HepG2 (cell line): ENCODE results near the gene FAM163B. TPM values are rescaled to one million over a fixed set of nuclear protein-coding genes. Genes with fewer than 3 reads are reported as not detected.

Experiments used
- ATAC-seq: fragments of 200-7000 bp; cut with Tn5 transposase; 3 replicates; pipeline ENCODE4 v1.9.1; 2020; ENCODE audit warnings: mild to moderate bottlenecking, moderate library complexity
- BruUV-seq: library from RNA; stranded (reverse); fragments of 400-500 nt; replicated peaks from 2 replicates; lab custom pipeline; 2021; lab: Mats Ljungman, UMichigan
- CTCF ChIA-PET: fragments of 300-600 bp; formaldehyde crosslinking; extraction: SDS; loops from one replicate; lab custom pipeline; 2021; ENCODE audit warnings: low total read pairs, inconsistent platforms, low intra/inter-chr PET ratio; lab: Yijun Ruan, JAX
- POLR2A ChIA-PET: fragments of 350-600 bp; sonication (Branson Sonifier 250); formaldehyde crosslinking; loops from one replicate; lab custom pipeline; 2020; ENCODE audit warnings: antibody characterized with exemption, inconsistent platforms; lab: Yijun Ruan, JAX
- DNase-seq: peaks from one replicate; pipeline ENCODE4 v3.0.0-alpha.2; 2015; ENCODE audit warnings: low spot score
- FAIRE-seq: peaks from 3 replicates; lab custom pipeline; 2011; peaks lifted over from hg19 to GRCh38; lab: Jason Lieb, UNC
- H2AFZ ChIP-seq: one replicate; pipeline ENCODE4 v1.6.1; 2011; ENCODE audit warnings: low read length, inconsistent platforms
- H3K27ac ChIP-seq: fragments of 300-600 bp; 3 replicates; pipeline ENCODE4 v1.8.0; 2011; ENCODE audit warnings: mixed run types, mild to moderate bottlenecking, mixed read lengths, low read length, inconsistent platforms; ENCODE audit not compliant: insufficient read depth; ENCODE audit errors: extremely low read length
- H3K27me3 ChIP-seq, 2 experiments: fragments of 200-600 bp in 1 of 2; 2 replicates in 1 of 2; 3 replicates in 1 of 2; pipeline versions ENCODE4 v1.6.0 to v1.8.0; 2011; ENCODE audit warnings: low read length in 2 of 2, mild to moderate bottlenecking in 2 of 2, moderate library complexity in 2 of 2, inconsistent platforms in 1 of 2; ENCODE audit not compliant: insufficient read depth in 2 of 2, control insufficient read depth in 1 of 2
- H3K36me3 ChIP-seq, 2 experiments: fragments of 200-600 bp in 1 of 2; replicated peaks in 1 of 2; 2 replicates in 1 of 2; 3 replicates in 1 of 2; pipeline versions ENCODE4 v1.5.1 to v1.8.0; 2011; ENCODE audit warnings: low read length in 2 of 2, inconsistent platforms in 1 of 2; ENCODE audit not compliant: insufficient read depth in 2 of 2, control insufficient read depth in 1 of 2
- H3K4me1 ChIP-seq: 2 replicates; pipeline ENCODE4 v1.5.1; 2012; ENCODE audit warnings: low read length, inconsistent platforms; ENCODE audit not compliant: insufficient read depth
- H3K4me2 ChIP-seq: 2 replicates; pipeline ENCODE4 v1.6.0; 2011; ENCODE audit warnings: low read depth, low read length, inconsistent platforms
- H3K4me3 ChIP-seq, 3 experiments: fragments of 200-600 bp in 1 of 3; sonication (generic), shearing (Covaris generic) in 1 of 3; replicated peaks in 1 of 3; 2 replicates each; pipeline ENCODE4 v1.5.1; 2011 to 2016; ENCODE audit warnings: low read length in 3 of 3, inconsistent platforms in 2 of 3, low read depth in 2 of 3, mild to moderate bottlenecking in 2 of 3, control low read depth in 1 of 3, mixed read lengths in 1 of 3; ENCODE audit not compliant: insufficient read depth in 1 of 3
- H3K79me2 ChIP-seq: one replicate; pipeline ENCODE4 v1.6.1; 2011; ENCODE audit warnings: low read length, inconsistent platforms; ENCODE audit not compliant: insufficient read depth
- H3K9ac ChIP-seq: 2 replicates; pipeline ENCODE4 v1.6.0; 2011; ENCODE audit warnings: mild to moderate bottlenecking, low read depth, low read length, inconsistent platforms; ENCODE audit not compliant: insufficient read depth
- H3K9me3 ChIP-seq: 2 replicates; pipeline ENCODE4 v1.5.1; 2012; ENCODE audit warnings: mild to moderate bottlenecking, low read length
- H4K20me1 ChIP-seq: 2 replicates; pipeline ENCODE4 v1.6.0; 2011; ENCODE audit warnings: inconsistent platforms, mild to moderate bottlenecking, low read length, moderate library complexity; ENCODE audit not compliant: insufficient read depth
- ARID2 ChIP-seq: sonication (generic); formaldehyde crosslinking; IDR thresholded peaks from 2 replicates; pipeline ENCODE4 v1.8.1; 2022; ENCODE audit warnings: mild to moderate bottlenecking, missing genetic modification reagents, borderline replicate concordance
- HMG20A ChIP-seq: IDR thresholded peaks from 2 replicates; pipeline ENCODE4 v1.6.1; 2016; ENCODE audit warnings: borderline replicate concordance
- HNRNPK ChIP-seq: fragments of 200-400 bp; formaldehyde crosslinking; IDR thresholded peaks from 2 replicates; pipeline ENCODE4 v1.6.1; 2018; ENCODE audit warnings: low read length, low read depth, moderate library complexity, mild to moderate bottlenecking; ENCODE audit not compliant: poor library complexity, severe bottlenecking
- KAT2B ChIP-seq: fragments of 150-350 bp; IDR thresholded peaks from 2 replicates; pipeline ENCODE4 v1.6.1; 2014; ENCODE audit warnings: low read depth, low read length, borderline replicate concordance
- MAFF ChIP-seq: IDR thresholded peaks from 2 replicates; pipeline ENCODE4 v1.6.1; 2011; ENCODE audit warnings: low read depth, low read length, improper control_type of control experiment
- POGZ ChIP-seq: sonication (generic); formaldehyde crosslinking; IDR thresholded peaks from 2 replicates; pipeline ENCODE4 v1.4.0; 2020; ENCODE audit warnings: mild to moderate bottlenecking, missing genetic modification reagents
- SAFB2 ChIP-seq: sonication (generic); formaldehyde crosslinking; IDR thresholded peaks from 2 replicates; pipeline ENCODE4 v1.5.1; 2020; ENCODE audit warnings: missing genetic modification reagents, low read depth, mild to moderate bottlenecking, borderline replicate concordance
- TAF15 ChIP-seq: fragments of 200-400 bp; formaldehyde crosslinking; IDR thresholded peaks from one replicate; pipeline ENCODE4 v1.6.1; 2018; ENCODE audit warnings: mild to moderate bottlenecking, low read depth, low read length; ENCODE audit not compliant: poor library complexity, severe bottlenecking
- ZNF296 ChIP-seq: sonication (generic); formaldehyde crosslinking; conservative IDR thresholded peaks from 2 replicates; pipeline ENCODE4 v1.5.0; 2020; ENCODE audit warnings: mild to moderate bottlenecking, missing genetic modification reagents
- ZNF678 ChIP-seq: sonication (generic); formaldehyde crosslinking; IDR thresholded peaks from 2 replicates; pipeline ENCODE4 v1.4.0; 2020; ENCODE audit warnings: mild to moderate bottlenecking, missing genetic modification reagents
- ZNF788 ChIP-seq: sonication (generic); formaldehyde crosslinking; IDR thresholded peaks from 2 replicates; pipeline ENCODE4 v1.5.0; 2020; ENCODE audit warnings: mild to moderate bottlenecking, missing genetic modification reagents, borderline replicate concordance
- WGBS: methylation state at CpG from one replicate; pipeline ENCODE4 v1.1.6; 2017; ENCODE audit warnings: low lambda C conversion rate; 5-methylcytosine and 5-hydroxymethylcytosine counted together
- in situ Hi-C: cut with HindIII; loops from 2 replicates; pipeline ENCODE4 v1.10.0; 2017; ENCODE audit warnings: low pct_unique_long_range_greater_than_20kb; ENCODE audit not compliant: extremely low pct_ligation_motif_present
- intact Hi-C: fragments of 100-400 bp; cut with micrococcal nuclease; formaldehyde crosslinking; loops from one replicate; pipeline ENCODE4 v1.10.0; 2022; ENCODE audit not compliant: unreplicated experiment
- polyA plus RNA-seq, 8 experiments: library from polyadenylated mRNA; depleted of rRNA in 3 of 8; stranded (reverse) in 7 of 8; unstranded in 1 of 8; fragments of >200 nt; fragmentation: Illumina TruSeq in 4 of 8; extraction: Trizol in 4 of 8; gene quantifications; 2 replicates each; pipeline versions ENCODE4 v1.2.1 to v1.2.3, GENCODE V29; 2011 to 2016; ENCODE audit warnings: low read depth in 4 of 8, missing spikeins in 1 of 8, mixed read lengths in 1 of 8; ENCODE audit not compliant: insufficient read depth in 1 of 8
- total RNA-seq, 5 experiments: library from RNA; depleted of rRNA; stranded (reverse); fragments of >200 nt; fragmentation: Illumina TruSeq; extraction: Trizol; gene quantifications; 2 replicates each; pipeline ENCODE4 v1.2.3, GENCODE V29; 2016; ENCODE audit warnings: low read depth in 1 of 5
- TF ChIP-seq, protein P1 (sequence below): sonication (generic); formaldehyde crosslinking; IDR thresholded peaks from 2 replicates; pipeline ENCODE4 v1.8.0; 2022; ENCODE audit warnings: mild to moderate bottlenecking, missing genetic modification reagents
- TF ChIP-seq, protein P2 (sequence below): sonication (generic); formaldehyde crosslinking; IDR thresholded peaks from 2 replicates; pipeline ENCODE4 v1.4.0; 2020; ENCODE audit warnings: missing genetic modification reagents, borderline replicate concordance
- TF ChIP-seq, protein P3 (sequence below), 2 experiments: fragments of 450-650 bp in 1 of 2; sonication (generic) in 1 of 2; formaldehyde crosslinking; IDR thresholded peaks; 2 replicates each; pipeline versions ENCODE4 v1.5.0 to v1.8.0; 2020 to 2022; ENCODE audit warnings: mild to moderate bottlenecking in 1 of 2, missing genetic modification reagents in 1 of 2
- TF ChIP-seq, protein P4 (sequence below): sonication (generic); formaldehyde crosslinking; IDR thresholded peaks from 2 replicates; pipeline ENCODE4 v1.8.0; 2022; ENCODE audit warnings: missing genetic modification reagents, mild to moderate bottlenecking, inconsistent platforms, borderline replicate concordance

The FAM163B gene
- total and polyA plus RNA-seq, 2 of the 13 experiments (the other 11 are each of a cell fraction or from before 2014, with no cell fraction given) = not detected

DNA sequence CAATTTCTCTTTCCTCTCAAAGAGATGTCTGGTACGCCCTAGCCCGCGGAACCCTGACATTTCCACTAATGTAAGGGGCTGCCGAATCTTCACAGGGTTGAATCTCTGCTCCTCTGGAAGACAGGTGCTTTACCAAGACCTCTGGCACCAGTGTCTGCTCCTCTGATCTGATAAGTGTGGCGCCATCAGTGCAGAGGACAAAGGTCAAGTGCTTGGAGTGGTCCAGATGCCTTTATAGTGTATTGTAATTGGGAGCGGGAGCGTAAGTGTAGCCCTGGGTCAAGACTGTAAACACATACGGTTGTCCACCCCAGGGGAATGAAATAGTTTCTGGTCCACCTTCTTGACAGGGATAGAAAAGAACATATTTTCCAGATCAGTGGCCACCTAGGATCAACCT is 57.0 kb downstream of the FAM163B start (continued):
- TF ChIP-seq, protein P1, sequence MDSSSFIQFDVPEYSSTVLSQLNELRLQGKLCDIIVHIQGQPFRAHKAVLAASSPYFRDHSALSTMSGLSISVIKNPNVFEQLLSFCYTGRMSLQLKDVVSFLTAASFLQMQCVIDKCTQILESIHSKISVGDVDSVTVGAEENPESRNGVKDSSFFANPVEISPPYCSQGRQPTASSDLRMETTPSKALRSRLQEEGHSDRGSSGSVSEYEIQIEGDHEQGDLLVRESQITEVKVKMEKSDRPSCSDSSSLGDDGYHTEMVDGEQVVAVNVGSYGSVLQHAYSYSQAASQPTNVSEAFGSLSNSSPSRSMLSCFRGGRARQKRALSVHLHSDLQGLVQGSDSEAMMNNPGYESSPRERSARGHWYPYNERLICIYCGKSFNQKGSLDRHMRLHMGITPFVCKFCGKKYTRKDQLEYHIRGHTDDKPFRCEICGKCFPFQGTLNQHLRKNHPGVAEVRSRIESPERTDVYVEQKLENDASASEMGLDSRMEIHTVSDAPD (CRISPR knock-in tag) = no peak
- TF ChIP-seq TAF15 = no peak
- no peak for TF ChIP-seq POGZ

DNA sequence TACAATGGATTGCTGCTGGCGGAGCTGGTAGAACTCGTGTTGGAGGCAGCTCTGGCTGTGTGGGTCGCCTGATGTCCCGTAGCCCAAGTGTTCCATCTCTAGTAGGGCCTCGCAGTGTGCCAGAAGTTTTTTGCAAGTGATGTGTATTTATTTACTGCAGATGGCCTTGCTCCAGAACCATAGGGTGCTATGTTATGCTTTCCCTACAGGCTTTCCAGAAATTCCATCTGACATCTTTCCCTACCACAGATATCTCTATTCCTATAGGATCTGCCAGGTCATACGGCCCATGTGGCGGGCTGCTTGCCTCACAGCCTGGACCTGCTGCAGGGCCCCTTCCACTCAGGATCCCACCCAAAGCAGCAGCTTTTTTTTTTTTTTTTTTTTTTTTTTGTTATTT is 57.7 kb downstream of the FAM163B start:
- Histone ChIP-seq H3K36me3 (peaks cover 0 to 1% of the 10 kb centered on the region in 2 experiments; a peak in 1 of 5 replicates), H3K79me2 (no peaks in the 10 kb centered on the region), H3K4me2 (no peak overlapping the region), H3K9me3 (no peaks in the 10 kb centered on the region), H2AFZ (no peak overlapping the region), H3K9ac (no peak overlapping the region), H3K4me3 (no peak overlapping the region), H3K4me1 (0 out of 2 replicates have a peak, but pooled peaks cover 4% of the 10 kb centered on the region), H4K20me1 (no peaks in the 10 kb centered on the region), H3K27me3 (peaks cover 0 to 2% of the 10 kb centered on the region in 2 experiments; a peak in 2 of 5 replicates), H3K27ac (no peak overlapping the region)
- in situ Hi-C loops = no loop called here
- BruUV-seq = no TSS peak
- ATAC-seq (no peak), DNase-seq (no peak), FAIRE-seq (no peak)
- 80% methylated on average over 7 of the region's 7 CpGs for WGBS
- ChIA-PET POLR2A (no interaction called here), CTCF (no interaction called here)
- intact Hi-C loops = no loop called here
- no peak for TF ChIP-seq ZNF788
- no peak for TF ChIP-seq ZNF678
- no peak for TF ChIP-seq KAT2B
- TF ChIP-seq, protein P2, sequence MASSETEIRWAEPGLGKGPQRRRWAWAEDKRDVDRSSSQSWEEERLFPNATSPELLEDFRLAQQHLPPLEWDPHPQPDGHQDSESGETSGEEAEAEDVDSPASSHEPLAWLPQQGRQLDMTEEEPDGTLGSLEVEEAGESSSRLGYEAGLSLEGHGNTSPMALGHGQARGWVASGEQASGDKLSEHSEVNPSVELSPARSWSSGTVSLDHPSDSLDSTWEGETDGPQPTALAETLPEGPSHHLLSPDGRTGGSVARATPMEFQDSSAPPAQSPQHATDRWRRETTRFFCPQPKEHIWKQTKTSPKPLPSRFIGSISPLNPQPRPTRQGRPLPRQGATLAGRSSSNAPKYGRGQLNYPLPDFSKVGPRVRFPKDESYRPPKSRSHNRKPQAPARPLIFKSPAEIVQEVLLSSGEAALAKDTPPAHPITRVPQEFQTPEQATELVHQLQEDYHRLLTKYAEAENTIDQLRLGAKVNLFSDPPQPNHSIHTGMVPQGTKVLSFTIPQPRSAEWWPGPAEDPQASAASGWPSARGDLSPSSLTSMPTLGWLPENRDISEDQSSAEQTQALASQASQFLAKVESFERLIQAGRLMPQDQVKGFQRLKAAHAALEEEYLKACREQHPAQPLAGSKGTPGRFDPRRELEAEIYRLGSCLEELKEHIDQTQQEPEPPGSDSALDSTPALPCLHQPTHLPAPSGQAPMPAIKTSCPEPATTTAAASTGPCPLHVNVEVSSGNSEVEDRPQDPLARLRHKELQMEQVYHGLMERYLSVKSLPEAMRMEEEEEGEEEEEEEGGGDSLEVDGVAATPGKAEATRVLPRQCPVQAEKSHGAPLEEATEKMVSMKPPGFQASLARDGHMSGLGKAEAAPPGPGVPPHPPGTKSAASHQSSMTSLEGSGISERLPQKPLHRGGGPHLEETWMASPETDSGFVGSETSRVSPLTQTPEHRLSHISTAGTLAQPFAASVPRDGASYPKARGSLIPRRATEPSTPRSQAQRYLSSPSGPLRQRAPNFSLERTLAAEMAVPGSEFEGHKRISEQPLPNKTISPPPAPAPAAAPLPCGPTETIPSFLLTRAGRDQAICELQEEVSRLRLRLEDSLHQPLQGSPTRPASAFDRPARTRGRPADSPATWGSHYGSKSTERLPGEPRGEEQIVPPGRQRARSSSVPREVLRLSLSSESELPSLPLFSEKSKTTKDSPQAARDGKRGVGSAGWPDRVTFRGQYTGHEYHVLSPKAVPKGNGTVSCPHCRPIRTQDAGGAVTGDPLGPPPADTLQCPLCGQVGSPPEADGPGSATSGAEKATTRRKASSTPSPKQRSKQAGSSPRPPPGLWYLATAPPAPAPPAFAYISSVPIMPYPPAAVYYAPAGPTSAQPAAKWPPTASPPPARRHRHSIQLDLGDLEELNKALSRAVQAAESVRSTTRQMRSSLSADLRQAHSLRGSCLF (CRISPR knock-in tag) = no peak
- no peak for TF ChIP-seq HMG20A (CRISPR knock-in tag)
- no peak for TF ChIP-seq SAFB2 (CRISPR knock-in tag)
- no peak for TF ChIP-seq HNRNPK
- TF ChIP-seq, protein P3, sequence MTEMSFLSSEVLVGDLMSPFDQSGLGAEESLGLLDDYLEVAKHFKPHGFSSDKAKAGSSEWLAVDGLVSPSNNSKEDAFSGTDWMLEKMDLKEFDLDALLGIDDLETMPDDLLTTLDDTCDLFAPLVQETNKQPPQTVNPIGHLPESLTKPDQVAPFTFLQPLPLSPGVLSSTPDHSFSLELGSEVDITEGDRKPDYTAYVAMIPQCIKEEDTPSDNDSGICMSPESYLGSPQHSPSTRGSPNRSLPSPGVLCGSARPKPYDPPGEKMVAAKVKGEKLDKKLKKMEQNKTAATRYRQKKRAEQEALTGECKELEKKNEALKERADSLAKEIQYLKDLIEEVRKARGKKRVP (CRISPR knock-in tag; IDR thresholded peaks at IDR 0.05) = no peak
- no peak for TF ChIP-seq ZNF296 (CRISPR knock-in tag)
- TF ChIP-seq, protein P4, sequence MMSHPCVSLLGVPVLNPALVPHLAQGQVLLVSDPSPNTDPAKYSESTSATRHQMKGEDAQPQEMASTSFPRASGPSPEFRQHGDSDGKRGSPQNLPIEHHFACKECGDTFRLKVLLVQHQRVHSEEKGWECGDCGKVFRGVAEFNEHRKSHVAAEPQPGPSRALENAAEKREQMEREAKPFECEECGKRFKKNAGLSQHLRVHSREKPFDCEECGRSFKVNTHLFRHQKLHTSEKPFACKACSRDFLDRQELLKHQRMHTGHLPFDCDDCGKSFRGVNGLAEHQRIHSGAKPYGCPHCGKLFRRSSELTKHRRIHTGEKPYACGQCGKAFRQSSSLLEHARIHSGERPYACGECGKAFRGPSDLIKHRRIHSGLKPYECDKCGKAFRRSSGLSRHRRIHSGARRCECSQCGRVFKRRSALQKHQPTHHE (CRISPR knock-in tag) = no peak
- no peak for TF ChIP-seq ARID2 (CRISPR knock-in tag)
- TF ChIP-seq MAFF = no peak
